GM19240 (cell line): Measurements from ENCODE around the gene CISH.

Experiments
- DNase-seq: peaks from one replicate; pipeline ENCODE4 v3.0.0; 2011; ENCODE audit warnings: low spot score; ENCODE audit not compliant: insufficient read length

Gene CISH, protein sequence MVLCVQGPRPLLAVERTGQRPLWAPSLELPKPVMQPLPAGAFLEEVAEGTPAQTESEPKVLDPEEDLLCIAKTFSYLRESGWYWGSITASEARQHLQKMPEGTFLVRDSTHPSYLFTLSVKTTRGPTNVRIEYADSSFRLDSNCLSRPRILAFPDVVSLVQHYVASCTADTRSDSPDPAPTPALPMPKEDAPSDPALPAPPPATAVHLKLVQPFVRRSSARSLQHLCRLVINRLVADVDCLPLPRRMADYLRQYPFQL

DNA sequence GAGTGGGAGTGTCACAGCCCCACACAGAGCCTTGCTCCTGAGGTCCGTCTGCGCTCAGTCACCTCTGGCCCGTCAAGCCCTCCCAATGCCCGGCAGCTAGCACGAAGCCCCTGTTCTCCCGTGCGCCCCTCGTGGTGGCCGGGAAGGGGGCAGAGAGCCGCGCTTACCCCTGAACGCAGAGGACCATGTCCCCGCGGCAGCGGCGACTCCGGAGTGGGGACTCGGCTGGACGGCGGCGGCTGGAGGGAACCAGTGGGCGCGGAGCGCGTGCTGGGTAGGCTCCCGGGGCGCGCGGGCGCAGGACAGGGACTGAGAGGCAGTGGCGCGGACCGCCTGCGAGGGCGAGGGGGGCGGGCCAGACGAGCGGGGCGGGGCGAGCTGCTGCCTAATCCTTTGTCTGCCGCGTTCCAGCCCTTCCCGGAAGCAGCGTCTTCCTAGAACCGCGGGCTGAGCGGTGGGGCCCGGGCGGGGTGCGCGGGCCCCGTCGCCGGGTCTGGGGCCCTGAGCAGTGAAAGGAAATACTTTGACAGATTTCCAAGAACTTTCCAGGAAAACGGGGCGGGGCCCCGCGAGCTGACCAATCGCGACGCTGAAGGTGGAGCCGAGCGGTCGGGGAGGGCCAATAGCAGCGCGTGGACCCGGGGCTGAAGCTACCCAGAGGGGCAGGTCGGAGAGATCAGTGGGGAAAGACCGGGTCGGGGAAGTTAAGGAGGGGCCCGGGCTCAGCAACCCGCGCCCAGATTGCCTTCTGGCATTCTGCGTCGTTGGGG, at the start of gene CISH:
Gene CISH (minus strand): TSS at position 311 of the 770 bp plus-strand sequence. CDS start 124 bp downstream, at position 187.
- peak; percentile 81 for DNase-seq

DNA sequence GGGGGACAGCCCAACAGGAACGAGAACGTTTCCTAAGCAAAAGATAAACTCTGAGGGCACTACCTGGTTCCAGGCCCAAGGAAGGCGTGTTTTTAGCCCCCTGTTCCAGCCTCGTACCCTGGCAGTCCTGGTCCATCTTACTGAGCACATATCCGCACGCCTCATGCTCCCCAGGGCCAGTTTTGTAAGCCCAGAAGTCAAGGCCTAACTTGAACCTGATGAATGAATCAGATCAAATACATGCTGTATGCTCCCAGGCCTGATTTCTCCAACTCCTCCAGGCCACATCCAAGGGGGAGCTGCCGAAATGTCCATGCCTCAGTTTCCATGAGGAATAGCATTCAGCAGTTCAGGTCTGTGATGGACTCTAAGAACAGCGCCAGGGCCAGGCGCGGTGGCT, 48.8 kb upstream of the CISH start:
- DNase-seq: no peak

DNA sequence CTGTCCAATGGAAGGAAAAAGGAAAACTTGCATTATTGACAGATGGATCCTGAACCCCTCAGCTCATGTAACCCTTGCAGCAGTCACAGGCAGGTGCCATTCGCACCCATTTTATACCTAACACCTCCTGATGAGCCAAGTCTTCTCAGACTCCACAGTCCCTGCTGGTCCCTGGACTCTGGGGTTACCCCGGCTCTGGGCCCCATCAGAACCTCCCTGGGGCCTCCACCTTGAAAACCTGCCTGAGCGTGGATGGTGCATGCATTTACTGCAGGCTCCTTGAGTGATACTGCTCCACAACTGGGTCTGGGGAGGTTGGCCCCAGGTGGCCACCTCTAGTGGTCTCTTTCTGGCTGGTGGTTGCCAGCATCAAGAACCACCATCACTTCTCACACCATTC, 47.3 kb upstream of the CISH start:
- no peak for DNase-seq

DNA sequence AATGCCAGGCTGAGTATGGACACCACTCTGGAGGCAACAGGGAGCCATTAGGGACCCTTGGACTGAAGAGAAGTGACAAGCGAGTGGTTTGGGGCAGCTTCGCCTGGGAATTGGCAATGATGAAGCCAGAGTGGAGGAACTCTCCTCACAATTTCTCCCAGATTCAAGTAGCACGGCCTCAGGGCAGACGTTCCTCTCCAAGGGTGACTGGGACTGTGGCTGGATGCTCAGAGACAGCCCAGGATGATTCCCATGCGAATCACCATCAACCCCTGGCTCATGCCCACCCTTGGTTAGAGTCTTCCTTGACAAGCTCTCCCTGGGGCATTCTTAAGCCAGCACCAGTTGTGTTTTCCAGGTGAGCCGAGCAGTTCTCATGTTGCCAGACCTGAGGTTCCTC, 46.8 kb upstream of the CISH start:
- no peak for DNase-seq

DNA sequence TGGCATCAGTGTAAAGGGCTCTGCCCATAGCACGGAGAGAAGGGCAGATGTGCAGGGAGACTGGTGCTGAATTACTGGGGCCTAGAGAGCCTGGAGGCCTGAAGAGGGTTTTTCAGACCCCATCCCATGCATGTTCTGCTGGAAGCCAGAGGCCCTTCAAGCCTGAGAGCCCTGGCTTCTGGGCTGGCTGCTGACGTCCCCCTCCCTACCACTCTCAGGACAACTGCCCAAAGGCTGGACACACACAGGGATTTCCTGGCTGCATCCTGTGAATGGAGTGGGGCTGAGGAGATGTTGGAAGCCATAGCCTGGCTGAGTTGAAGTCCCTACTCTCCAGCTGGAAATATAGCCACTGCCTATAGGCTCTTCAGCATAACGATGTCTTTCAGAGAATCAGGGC, 46.2 kb upstream of the CISH start:
- no peak for DNase-seq

DNA sequence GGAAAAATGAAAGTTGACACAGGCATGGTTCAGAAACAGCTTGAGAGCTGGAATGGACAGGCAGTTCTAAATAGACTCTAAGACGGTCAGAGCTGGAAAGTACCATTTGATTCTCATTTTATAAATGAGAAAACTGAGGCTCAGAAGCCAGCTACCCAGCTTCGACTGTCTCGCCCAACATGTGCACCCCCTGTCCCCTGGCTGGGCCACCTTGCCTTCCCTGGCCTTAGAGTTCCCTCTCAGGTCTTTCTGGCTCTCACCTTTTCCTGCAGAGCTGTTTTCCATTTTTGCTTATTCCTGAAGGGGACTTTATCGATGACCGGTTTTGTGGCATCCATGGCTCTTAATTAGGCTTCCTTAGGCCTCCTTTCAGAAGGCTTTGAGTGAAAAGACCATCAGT, 45.8 kb upstream of the CISH start:
- no peak for DNase-seq

DNA sequence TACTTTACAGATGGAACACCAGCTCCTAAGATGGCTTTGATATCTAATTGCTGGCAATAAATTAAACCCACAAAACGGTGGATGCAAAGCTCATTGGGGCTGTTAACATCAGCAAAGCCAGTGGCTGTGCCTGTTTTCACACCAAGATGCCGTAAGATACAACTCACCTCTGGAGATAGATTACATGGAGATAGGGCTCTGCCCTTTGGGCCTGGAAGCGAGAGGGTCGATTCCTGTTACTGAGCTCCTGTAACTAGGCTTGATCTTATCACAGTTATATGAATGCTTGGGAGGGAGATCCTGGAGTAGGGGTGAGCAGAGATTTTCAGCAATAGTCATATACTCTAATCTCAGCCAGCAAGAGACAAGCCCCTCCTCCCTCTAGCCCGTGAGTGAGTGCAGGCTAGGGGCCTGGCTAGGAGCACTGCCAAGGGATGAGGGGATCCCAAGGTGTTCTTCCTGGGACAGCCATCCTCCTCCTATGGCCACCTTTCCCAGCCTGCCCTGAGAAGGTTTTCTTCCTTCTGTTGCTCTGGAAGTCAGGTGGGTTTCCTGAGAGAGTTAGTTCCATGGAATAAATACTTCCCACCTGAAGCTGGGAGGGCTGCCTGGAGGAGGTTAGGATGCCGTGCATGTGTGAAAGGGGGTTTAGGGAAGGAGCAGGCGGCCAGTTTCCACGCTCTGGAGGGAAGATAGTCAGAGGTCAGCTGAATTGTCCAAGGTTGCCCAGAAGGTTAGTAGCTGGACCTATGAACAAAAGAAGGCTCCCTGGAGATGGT, 45.0 kb upstream of the CISH start:
- no peak for DNase-seq

DNA sequence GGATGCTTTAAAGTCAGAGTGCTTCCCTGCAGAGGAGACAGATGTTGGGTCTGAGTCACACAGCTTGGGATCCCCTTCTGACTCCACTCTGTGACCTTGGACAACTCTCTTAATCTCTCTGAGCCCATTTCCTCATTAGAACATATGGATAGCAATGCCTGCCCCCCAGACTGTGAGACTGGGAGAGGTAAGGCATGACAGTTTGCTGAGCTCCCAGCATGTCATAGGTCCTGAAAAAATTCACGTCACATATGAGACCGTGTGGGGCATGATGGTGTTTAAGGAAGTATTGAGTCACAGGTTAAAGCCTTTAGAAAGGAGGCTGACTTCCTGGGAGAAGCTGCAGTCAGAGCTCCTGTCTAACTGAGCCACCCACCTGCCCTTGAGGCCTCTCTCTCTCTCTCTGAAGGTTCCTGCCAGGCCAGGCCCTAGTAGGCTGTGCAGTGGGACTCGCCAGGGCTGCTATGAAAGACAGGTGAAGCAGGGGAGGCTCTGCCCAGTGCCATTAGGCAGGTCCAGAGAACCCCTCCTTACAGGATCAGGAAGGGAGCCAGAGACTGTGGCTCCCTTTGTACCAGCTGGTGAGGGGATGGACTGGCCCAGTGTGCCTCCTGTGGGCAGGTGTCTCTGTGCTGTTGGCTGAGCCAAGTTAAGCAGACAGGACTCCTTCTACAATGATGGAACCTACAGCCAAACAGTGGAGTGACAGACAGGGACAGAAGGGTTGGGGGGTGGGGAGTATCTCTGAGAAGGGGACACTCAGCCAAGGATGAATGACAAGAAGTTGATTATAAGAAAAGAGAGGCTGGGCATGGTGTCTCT, 43.6 kb upstream of the CISH start:
- no peak for DNase-seq

DNA sequence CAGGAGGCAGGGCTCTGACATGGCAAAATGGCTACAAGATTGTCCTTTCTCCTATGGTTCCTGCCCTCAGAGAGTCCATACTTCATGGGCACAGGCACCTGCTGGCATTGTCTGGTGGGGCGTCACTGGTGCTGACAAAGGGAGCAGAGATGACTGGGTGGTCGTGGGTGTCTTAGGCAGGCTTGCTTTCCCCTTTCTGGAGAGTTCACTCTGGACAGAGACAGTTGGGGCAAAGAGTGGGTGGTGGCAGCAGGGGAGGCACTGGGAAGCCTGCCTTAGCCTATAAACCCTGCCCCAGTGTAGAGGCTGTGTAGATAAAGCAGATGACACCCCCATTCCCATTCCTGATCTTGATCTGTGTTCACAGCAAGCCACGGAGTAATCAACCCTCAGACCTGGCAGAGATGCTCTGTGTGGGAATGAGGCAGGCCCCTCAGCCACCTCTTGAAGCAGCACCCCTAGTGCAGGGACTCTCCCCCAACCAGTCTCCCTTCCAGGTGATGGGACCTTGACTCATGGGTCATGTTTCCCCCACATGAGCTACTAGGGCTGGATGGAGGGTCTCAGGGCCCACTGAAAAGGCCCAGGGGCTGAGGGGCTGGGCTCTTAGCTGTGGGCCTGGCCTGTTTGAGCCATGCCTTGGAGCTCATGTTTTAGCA, 42.5 kb upstream of the CISH start:
- no peak for DNase-seq

DNA sequence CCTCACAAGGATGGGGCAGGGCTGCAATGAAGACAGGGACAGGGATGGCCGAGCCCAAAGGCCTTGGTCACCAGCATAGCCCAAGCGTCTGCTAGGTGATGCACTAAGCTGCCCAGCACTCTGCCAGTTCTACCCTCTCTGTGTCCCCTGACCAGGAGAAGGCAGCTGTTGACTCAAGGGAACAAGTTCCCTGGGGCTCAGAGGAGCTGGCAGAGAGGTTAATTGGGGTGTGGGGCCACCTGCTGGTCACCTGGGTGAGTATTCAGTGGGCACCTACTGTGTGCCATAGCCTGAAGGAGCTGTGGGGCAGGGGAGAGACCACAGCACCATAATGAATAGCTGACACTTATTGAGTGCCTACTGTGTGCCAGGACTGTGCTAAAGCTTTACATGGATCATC, 41.1 kb upstream of the CISH start:
- peak; percentile 35 for DNase-seq

DNA sequence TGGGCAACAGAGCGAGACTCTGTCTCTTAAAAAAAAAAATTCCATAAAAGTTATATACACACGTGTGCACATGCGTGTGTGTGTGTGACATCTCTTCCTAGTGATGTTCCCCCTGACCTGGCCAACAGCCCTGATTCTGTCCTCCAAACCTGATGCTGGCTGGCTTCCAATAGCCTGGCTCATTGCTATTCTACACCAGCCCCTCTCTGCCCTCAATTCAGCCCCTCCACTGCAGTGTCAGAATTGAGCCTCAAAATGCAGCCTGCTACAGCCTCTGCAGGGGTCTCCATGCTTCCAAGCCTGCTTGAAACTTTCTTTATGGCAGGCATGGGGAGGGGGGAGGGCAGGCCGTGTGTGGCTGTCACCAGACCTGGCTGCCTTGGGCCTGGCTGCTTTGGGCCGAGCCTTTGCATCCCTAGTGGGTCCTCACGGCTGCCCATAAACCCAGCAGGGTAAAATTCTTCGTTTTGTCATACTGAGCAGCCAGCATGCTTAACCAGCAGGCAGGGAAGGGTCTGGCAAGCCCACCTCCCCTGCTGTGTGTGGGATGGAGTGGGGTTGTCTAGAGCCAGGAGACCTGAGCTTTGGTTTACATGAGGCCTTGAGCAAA, 40.5 kb upstream of the CISH start:
- DNase-seq: no peak

DNA sequence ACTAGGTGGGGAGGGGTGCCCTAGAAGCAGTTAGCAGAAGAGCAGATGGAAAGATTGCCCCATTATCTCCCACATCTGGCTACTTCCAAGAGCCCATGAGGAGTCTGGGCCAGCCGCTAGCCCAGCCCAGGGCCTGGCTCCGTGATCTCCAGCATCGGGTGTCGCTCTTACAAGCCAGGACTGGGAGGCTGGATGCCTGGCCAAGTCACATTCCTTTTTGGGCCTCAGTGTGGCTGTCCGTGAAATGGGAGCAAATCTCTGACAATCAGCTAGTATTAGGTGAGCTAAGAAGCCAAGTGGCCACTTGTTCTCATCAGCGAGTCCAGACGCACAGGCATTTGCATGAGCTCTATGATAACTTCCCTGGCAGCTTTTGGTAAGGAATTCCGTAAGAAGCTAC, 39.9 kb upstream of the CISH start:
- DNase-seq: no peak

DNA sequence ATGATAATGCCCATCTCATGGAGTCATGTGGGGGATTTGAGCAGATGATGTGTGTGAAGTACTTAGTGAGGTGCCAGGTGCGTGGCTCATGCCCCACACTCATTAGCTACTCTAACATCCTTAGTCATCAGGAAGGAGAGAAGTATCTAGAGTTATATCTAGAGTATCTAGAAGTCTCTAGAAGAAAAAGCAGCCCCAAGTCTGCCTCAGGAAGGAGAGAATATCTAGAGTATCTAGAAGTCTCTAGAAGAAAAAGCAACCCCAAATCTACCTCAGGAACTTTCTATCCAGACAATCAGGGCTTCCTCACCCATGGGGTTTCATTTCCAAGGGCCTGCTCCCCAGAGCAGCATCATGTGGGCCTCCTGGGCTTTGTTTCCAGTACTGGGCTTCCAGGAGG, 38.4 kb upstream of the CISH start:
- DNase-seq: no peak

DNA sequence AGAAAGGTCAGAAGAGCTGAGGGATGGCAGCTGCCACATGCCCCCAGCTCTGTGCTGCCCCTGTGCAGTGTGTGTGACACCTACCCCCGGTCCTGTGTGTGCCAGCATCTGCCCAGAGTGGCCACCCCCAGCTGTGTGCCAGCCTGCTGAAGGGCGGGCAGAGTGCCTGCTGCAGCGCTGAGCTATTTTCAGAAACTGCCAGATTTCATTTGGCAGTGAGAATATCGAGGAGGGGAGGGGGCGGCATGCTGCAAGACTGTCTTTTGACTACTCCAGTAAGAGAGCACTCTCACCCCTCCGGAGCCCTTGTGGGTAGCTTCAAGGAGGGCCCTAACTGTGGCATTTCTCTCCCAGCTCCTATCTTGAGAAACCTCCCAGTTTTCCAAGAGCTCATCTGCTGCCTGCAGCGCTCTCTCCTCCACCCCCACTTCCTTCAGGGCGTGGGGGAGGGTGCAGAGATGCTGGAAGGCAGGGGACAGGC, 37.9 kb upstream of the CISH start:
- no peak for DNase-seq

DNA sequence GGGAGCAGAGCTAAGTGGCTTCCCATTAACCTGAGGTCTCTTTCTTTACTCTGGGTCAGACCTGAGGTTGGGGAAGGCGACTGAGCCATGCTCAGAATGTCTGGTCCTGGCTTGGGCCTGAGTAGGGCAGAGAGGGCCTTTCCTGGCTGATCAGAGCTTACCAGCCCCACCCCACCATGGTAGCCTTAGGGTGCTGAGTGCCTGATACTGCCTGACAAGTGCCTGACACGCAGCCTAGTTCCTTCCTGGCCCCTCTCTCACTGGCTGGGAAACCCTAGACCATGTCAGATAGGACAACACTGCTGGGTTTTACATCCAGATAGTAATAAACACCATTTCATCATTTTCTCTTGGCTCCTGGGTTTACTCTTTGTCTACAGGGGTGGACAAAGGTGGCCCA, 37.4 kb upstream of the CISH start:
- DNase-seq: no peak

DNA sequence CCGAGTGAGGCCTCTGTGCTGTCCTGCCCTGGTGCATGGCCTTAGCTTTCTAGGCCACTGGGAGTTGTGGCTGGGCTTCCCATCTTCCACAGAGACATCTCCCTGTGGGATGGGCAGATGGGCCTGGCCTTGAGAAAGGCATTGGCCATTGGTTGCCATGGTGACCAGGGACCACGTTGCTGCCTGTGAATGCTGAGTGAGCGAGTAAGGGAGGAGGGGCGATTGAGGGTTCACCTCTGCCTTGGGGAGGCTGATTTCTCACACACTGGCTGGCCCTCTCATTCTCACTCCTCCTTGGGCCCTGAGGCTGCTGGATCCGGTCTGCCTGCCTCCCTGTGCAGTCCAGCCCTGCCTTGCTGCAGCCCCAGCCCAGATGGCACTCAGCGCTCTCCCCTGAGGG, 36.7 kb upstream of the CISH start:
- DNase-seq: no peak

DNA sequence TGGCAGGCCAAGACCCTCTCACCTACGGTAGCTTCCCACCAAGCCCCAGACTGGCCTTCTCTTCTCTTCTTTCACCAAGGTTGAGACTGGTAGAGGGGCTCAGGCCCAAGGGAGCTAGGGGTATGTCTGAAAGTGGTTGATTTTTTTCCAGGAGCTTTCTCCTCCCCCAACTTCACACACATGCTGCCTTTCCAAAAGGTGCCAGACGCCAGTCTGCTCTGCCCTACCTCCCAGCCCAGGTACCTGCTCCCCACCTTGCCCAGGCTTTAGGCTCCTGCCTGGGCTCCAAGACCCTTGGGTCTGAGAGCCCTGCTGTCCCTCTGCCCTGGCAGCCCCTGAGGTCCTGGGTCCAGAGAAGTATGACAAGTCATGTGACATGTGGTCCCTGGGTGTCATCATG, 33.8 kb upstream of the CISH start:
- DNase-seq: no peak

DNA sequence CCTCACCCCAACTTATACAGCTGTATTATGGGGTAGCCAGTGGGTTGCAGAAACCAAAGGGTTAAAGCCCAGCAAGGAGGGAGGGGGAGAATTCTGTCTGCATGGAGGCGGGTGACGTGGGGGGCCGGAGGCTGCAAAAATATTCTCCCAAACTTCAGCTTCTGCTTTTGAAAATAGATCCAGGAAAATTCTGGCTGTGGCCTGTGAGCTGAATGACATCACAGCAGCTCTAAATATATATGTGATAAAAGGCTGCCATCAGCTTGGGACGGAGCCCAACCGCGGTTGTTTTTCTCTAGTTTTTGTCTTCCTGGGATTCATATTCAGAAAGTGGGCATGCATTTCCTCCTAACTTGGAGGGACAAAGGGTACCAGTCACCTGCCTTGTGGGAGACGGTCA, 33.0 kb upstream of the CISH start:
- no peak for DNase-seq

DNA sequence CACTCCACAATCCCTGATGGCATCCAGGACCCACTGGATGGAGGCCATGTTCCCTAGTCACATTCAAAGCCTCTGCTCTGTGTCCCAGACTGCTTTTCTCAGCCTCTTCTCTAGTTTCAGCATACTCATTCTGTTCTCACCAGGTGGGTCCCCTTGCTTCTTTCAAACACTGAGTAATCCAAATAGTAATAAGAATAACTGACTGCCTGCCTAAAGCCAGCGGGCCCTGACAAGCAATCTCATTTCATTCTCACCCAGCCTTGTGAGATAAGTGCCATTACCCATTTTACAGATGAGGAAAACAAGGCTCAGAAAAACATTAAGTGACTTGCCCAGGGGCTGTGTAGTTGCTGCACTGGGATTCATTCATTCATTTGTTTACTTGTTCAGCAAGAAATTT, 30.8 kb upstream of the CISH start:
- DNase-seq: no peak

DNA sequence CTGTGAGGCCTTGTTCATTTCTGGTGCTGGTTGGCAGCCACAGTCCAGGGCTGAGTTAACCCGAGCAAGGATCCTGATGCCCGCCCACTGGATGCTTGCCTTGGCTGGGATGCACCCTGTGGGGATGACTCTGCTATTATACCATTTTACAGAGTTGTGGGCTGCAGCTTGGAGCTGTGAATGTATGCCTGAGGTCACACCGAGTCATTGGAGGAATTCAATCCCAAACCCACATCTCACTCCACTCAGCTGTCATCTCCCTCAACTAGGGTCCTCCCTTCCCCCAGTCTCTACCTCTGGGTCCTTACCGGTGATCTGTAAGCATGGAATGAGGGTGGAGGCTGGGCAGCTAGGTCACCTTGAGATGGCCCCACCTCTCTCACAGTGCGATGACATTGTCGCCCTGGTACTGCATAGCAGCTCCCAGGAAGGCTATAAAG, 27.5 kb upstream of the CISH start:
- DNase-seq: no peak
